Vagina (tissue), 2 donors: ENCODE measurements around the gene ADAMTS12. TPM values are rescaled to one million over a fixed set of nuclear protein-coding genes. Genes with fewer than 3 reads are reported as not detected.
"Not testable (repeated sequence)": the region's sequence is repeated elsewhere in the genome, so short reads cannot be mapped to it uniquely, and the experiment has no call there.

Source experiments
- DNase-seq, 2 donors: peaks; one replicate each; pipeline ENCODE4 v3.0.0-alpha.2; 2017; ENCODE audit errors: extremely low spot score in 2 of 2
- H3K27ac ChIP-seq: fragments of 200-600 bp; sonication (generic); one replicate; pipeline ENCODE4 v1.5.1; 2019
- H3K27me3 ChIP-seq: fragments of 200-600 bp; sonication (generic); one replicate; pipeline ENCODE4 v1.5.1; 2019
- H3K36me3 ChIP-seq, 2 donors: fragments of 200-600 bp; sonication (generic); one replicate each; pipeline ENCODE4 v1.5.1; 2017 to 2019
- H3K4me1 ChIP-seq: fragments of 200-600 bp; sonication (generic); one replicate; pipeline ENCODE4 v1.5.1; 2019
- H3K4me3 ChIP-seq, 2 donors: fragments of 200-600 bp; sonication (generic); 1 replicate in 1 of 2; 2 replicates in 1 of 2; pipeline ENCODE4 v1.5.1; 2016 to 2019
- H3K9me3 ChIP-seq: fragments of 200-600 bp; sonication (generic); one replicate; pipeline ENCODE4 v1.5.1; 2019
- POLR2A ChIP-seq, 2 donors: fragments of 450-650 bp; IDR thresholded peaks; one replicate each; pipeline ENCODE4 v1.6.1; 2017; ENCODE audit warnings: antibody characterized with exemption in 2 of 2, mild to moderate bottlenecking in 2 of 2, moderate library complexity in 2 of 2
- POLR2AphosphoS5 ChIP-seq, 2 donors: sonication (generic); formaldehyde crosslinking; IDR thresholded peaks; one replicate each; pipeline ENCODE4 v1.9.0; 2017; ENCODE audit warnings: antibody characterized with exemption in 2 of 2, mild to moderate bottlenecking in 2 of 2, low read depth in 1 of 2; ENCODE audit not compliant: insufficient read depth in 1 of 2
- intact Hi-C: fragments of 100-400 bp; cut with DNase I; formaldehyde crosslinking; loops from one replicate; pipeline ENCODE4 v1.15.1; 2023
- total RNA-seq: library from RNA; depleted of rRNA; stranded (reverse); fragments of >200 nt; gene quantifications from one replicate; pipeline ENCODE4 v1.2.3, GENCODE V29; 2016
- TF ChIP-seq, protein P1 (sequence below), 3 experiments: fragments of 450-650 bp in 2 of 3; fragments of 200-600 bp in 1 of 3; sonication (generic) in 1 of 3; IDR thresholded peaks; one replicate each; pipeline ENCODE4 v1.5.1; 2017 to 2019; ENCODE audit warnings: antibody characterized with exemption in 3 of 3, mild to moderate bottlenecking in 2 of 3, moderate library complexity in 2 of 3

Gene ADAMTS12
- total RNA-seq, 1 donor from 2014 or later: 7.6 TPM

DNA sequence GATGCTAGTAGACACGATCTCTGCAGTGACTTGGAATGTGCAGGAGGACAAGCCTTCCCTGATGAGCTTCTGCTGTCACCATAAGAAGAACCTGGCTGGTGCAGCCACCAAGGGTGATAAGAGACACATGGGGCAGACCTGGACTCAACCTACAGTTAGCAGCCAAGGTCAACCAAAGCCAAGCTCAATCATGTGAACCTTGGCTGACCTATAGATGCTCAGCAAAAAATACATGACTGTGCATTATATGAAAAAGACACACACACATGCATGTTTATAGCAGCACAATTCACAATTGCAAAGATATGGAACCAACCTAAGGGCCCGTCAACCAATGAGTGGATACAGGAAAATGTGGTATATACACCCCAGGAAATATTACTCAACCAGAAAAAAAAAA is 364.1 kb downstream of the ADAMTS12 start:
- no peaks in the 10 kb centered on the region for H3K27me3 ChIP-seq
- intact Hi-C loops: no loop called here
- no peaks in the 10 kb centered on the region for H3K4me1 ChIP-seq
- DNase-seq: no peak
- no peak overlapping the region for H3K4me3 ChIP-seq
- H3K27ac ChIP-seq: no peak overlapping the region
- TF ChIP-seq POLR2A (IDR thresholded peaks at IDR 0.05) (no peak), POLR2AphosphoS5 (IDR thresholded peaks at IDR 0.05; ENCODE audit: insufficient read depth in 1 of 2, low read depth in 1 of 2) (no peak)
- TF ChIP-seq, protein P1, sequence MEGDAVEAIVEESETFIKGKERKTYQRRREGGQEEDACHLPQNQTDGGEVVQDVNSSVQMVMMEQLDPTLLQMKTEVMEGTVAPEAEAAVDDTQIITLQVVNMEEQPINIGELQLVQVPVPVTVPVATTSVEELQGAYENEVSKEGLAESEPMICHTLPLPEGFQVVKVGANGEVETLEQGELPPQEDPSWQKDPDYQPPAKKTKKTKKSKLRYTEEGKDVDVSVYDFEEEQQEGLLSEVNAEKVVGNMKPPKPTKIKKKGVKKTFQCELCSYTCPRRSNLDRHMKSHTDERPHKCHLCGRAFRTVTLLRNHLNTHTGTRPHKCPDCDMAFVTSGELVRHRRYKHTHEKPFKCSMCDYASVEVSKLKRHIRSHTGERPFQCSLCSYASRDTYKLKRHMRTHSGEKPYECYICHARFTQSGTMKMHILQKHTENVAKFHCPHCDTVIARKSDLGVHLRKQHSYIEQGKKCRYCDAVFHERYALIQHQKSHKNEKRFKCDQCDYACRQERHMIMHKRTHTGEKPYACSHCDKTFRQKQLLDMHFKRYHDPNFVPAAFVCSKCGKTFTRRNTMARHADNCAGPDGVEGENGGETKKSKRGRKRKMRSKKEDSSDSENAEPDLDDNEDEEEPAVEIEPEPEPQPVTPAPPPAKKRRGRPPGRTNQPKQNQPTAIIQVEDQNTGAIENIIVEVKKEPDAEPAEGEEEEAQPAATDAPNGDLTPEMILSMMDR (IDR thresholded peaks at IDR 0.05): no peak
- no peaks in the 10 kb centered on the region for H3K36me3 ChIP-seq
- no peaks in the 10 kb centered on the region for H3K9me3 ChIP-seq

- no peak for TF ChIP-seq POLR2A (IDR thresholded peaks at IDR 0.05)
- no peak for TF ChIP-seq POLR2AphosphoS5 (IDR thresholded peaks at IDR 0.05; ENCODE audit: insufficient read depth in 1 of 2, low read depth in 1 of 2)
- TF ChIP-seq, protein P1 (IDR thresholded peaks at IDR 0.05): no peak
- Histone ChIP-seq H3K9me3 (no peaks in the 10 kb centered on the region), H3K27ac (no peak overlapping the region), H3K4me1 (no peaks in the 10 kb centered on the region), H3K4me3 (no peak overlapping the region), H3K36me3 (no peaks in the 10 kb centered on the region), H3K27me3 (no peaks in the 10 kb centered on the region)
- DNase-seq: no peak
- intact Hi-C loops: no loop called here
Measured at GRCh38 chr5:33526755-33527154, 365.0 kb downstream of the ADAMTS12 start.

DNA sequence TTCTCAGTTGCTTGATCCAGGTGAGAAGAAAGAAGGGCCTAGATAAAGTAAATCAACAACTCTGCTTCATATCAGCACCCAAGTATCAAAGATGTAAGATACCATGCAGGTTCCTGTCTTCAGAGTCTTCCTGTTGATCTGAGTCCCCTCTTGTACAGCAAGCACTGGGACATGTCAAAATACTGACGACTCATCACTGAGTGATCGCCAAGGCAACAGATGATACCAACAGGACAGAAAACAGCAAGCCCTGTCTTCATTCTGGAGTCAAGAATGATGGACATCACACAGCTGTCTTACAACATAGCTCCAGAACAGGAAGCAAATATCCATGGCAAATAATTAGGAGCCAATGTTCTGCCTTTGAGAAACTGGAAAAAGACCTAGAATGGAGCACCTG is 367.3 kb downstream of the ADAMTS12 start:
- no peaks in the 10 kb centered on the region for H3K36me3 ChIP-seq
- no peak overlapping the region for H3K4me3 ChIP-seq
- TF ChIP-seq POLR2AphosphoS5 (IDR thresholded peaks at IDR 0.05; ENCODE audit: insufficient read depth in 1 of 2, low read depth in 1 of 2) (no peak), POLR2A (IDR thresholded peaks at IDR 0.05) (no peak)
- TF ChIP-seq, protein P1 (IDR thresholded peaks at IDR 0.05): no peak
- H3K27me3 ChIP-seq: no peaks in the 10 kb centered on the region
- no peak for DNase-seq
- no peaks in the 10 kb centered on the region for H3K4me1 ChIP-seq
- H3K9me3 ChIP-seq: no peaks in the 10 kb centered on the region
- H3K27ac ChIP-seq: no peak overlapping the region
- intact Hi-C loops: no loop called here

DNA sequence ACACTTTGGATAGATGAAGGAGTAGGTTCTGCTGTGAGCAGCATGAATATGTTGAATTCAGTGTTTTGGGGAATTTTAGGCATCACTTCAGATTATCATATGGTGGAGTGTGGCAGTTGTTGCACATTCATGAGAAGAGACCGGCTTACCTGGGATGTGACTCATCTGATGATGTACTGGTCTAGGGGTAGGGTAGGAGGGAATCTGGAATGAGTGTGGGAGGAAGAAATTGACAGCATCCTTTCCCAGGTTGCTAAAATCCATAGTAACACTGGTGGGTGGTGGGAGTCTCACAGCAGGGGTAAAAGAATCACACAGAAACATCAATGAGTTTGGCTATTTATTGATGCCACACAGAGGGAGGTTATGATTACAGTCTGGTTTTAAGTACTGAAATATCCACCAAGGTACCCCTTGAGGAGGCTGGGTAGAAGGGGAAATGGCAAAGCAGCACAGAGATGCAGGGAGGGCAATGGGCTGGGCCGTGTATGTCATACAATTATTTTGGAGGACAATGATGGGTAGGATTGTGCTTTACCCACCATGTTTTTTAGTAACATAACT is 368.5 kb downstream of the ADAMTS12 start:
- Histone ChIP-seq H3K4me3 (no peak overlapping the region), H3K36me3 (no peaks in the 10 kb centered on the region), H3K27me3 (no peaks in the 10 kb centered on the region), H3K27ac (no peak overlapping the region), H3K4me1 (no peaks in the 10 kb centered on the region), H3K9me3 (no peaks in the 10 kb centered on the region)
- TF ChIP-seq, protein P1 (IDR thresholded peaks at IDR 0.05): no peak
- TF ChIP-seq POLR2AphosphoS5 (IDR thresholded peaks at IDR 0.05; ENCODE audit: insufficient read depth in 1 of 2, low read depth in 1 of 2): no peak
- intact Hi-C loops: no loop called here
- DNase-seq: no peak

DNA sequence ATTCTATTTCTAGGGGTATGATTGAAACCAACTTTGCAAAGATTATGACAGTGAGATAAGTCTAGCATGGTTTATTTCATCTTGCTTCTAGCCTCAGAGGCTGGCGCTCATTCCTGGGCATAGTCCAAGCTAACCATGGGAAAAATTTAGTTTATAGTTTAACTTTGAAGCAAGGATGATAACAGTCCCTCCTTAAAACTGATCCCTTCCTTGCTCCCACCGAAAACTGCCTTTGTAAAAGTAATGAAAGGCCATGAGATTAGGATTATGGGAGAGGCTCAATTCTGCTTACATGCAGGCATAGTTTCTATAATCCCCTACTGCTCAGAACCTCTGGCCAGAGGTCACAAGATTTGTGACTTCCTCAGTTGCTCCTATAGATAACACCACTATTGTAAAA is 375.4 kb downstream of the ADAMTS12 start:
- H3K27me3 ChIP-seq: no peaks in the 10 kb centered on the region
- TF ChIP-seq POLR2AphosphoS5 (IDR thresholded peaks at IDR 0.05; ENCODE audit: insufficient read depth in 1 of 2, low read depth in 1 of 2) (no peak), POLR2A (IDR thresholded peaks at IDR 0.05) (no peak)
- TF ChIP-seq, protein P1 (IDR thresholded peaks at IDR 0.05): no peak
- no peak overlapping the region for H3K4me3 ChIP-seq

GRCh38 chr5:33515366-33515765 is 376.4 kb downstream of the ADAMTS12 start:
- H3K4me1 ChIP-seq, H3K36me3 ChIP-seq, DNase-seq, H3K27ac ChIP-seq, H3K4me3 ChIP-seq, intact Hi-C loops, H3K9me3 ChIP-seq, H3K27me3 ChIP-seq: not testable (repeated sequence)

More for the DNA sequence above, 375.4 kb downstream of the ADAMTS12 start:
- intact Hi-C loops: no loop called here
- H3K9me3 ChIP-seq: no peaks in the 10 kb centered on the region
- no peaks in the 10 kb centered on the region for H3K36me3 ChIP-seq
- H3K4me1 ChIP-seq: no peaks in the 10 kb centered on the region
- H3K27ac ChIP-seq: no peak overlapping the region
- DNase-seq: no peak
